GM12875 (cell line): ENCODE results near the gene ZNF485.
A peak's percentile ranks its signal among the peaks of the same experiment; 100 is the strongest.

Source experiments
- H3K4me3 ChIP-seq: one replicate; pipeline ENCODE4 v1.5.1; 2011; ENCODE audit warnings: low read depth, low read length, control low read depth
- TF ChIP-seq, protein P1 (sequence below): IDR thresholded peaks from 2 replicates; pipeline ENCODE4 v1.5.1; 2011; ENCODE audit warnings: low read depth, mild to moderate bottlenecking, control low read depth, inconsistent platforms, low read length, moderate library complexity, borderline replicate concordance; ENCODE audit not compliant: insufficient read depth

The ZNF485 gene

GRCh38 chr10:43667317-43667731 lies 61.1 kb downstream of the ZNF485 start:
- no peak overlapping the region for H3K4me3 ChIP-seq
- TF ChIP-seq, protein P1, sequence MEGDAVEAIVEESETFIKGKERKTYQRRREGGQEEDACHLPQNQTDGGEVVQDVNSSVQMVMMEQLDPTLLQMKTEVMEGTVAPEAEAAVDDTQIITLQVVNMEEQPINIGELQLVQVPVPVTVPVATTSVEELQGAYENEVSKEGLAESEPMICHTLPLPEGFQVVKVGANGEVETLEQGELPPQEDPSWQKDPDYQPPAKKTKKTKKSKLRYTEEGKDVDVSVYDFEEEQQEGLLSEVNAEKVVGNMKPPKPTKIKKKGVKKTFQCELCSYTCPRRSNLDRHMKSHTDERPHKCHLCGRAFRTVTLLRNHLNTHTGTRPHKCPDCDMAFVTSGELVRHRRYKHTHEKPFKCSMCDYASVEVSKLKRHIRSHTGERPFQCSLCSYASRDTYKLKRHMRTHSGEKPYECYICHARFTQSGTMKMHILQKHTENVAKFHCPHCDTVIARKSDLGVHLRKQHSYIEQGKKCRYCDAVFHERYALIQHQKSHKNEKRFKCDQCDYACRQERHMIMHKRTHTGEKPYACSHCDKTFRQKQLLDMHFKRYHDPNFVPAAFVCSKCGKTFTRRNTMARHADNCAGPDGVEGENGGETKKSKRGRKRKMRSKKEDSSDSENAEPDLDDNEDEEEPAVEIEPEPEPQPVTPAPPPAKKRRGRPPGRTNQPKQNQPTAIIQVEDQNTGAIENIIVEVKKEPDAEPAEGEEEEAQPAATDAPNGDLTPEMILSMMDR = peak; percentile 21; the same call in 1 of the 2 replicates
